HEK293T (cell line): Measurements from ENCODE around the gene TMEM156.

Experiments
- HDGF ChIP-seq: fragments of 450-650 bp; IDR thresholded peaks from 2 replicates; pipeline ENCODE4 v1.6.1; 2017; ENCODE audit warnings: antibody characterized with exemption, borderline replicate concordance
- L3MBTL2 ChIP-seq: fragments of 450-650 bp; conservative IDR thresholded peaks from 2 replicates; pipeline ENCODE4 v1.6.1; 2016; ENCODE audit warnings: mild to moderate bottlenecking
- NFRKB ChIP-seq: fragments of 450-650 bp; IDR thresholded peaks from 2 replicates; pipeline ENCODE4 v1.6.1; 2016; ENCODE audit warnings: mild to moderate bottlenecking, moderate library complexity
- PKNOX1 ChIP-seq: fragments of 450-650 bp; IDR thresholded peaks from 2 replicates; pipeline ENCODE4 v1.6.1; 2016
- SP1 ChIP-seq: fragments of 450-650 bp; IDR thresholded peaks from 2 replicates; pipeline ENCODE4 v1.6.1; 2017
- TARDBP ChIP-seq: fragments of 450-650 bp; IDR thresholded peaks from 2 replicates; pipeline ENCODE4 v1.6.1; 2016

GRCh38 chr4:38917481-38918025 lies 114.7 kb downstream of the TMEM156 start:
- TF ChIP-seq NFRKB (no peak), HDGF (no peak), PKNOX1 (no peak), TARDBP (no peak), L3MBTL2 (no peak), SP1 (no peak)
